HEK293 (cell line): Measurements from ENCODE around the gene CELSR1.

Source experiments
- CTCF ChIA-PET: fragments of 350-600 bp; formaldehyde crosslinking; extraction: SDS; loops from one replicate; lab custom pipeline; 2021; ENCODE audit warnings: antibody characterized with exemption; lab: Yijun Ruan, JAX
- POLR2A ChIA-PET: fragments of 300-600 bp; formaldehyde crosslinking; extraction: SDS; loops from one replicate; lab custom pipeline; 2020; ENCODE audit warnings: antibody characterized with exemption, inconsistent platforms; lab: Yijun Ruan, JAX
- H3K27ac ChIP-seq: fragments of 200-500 bp; sonication (Bioruptor generic); 2 replicates; pipeline ENCODE4 v1.5.1; 2014; ENCODE audit warnings: low read depth, low read length, control low read depth, inconsistent platforms; ENCODE audit errors: extremely low read depth
- H3K36me3 ChIP-seq, 2 experiments: fragments of 200-500 bp in 1 of 2; sonication (Bioruptor generic) in 1 of 2; 1 replicate in 1 of 2; 2 replicates in 1 of 2; pipeline ENCODE4 v1.5.1; 2014 to 2017; ENCODE audit warnings: inconsistent platforms in 2 of 2, low read length in 2 of 2; ENCODE audit not compliant: control insufficient read depth in 2 of 2, insufficient read depth in 1 of 2
- H3K4me1 ChIP-seq: fragments of 200-500 bp; sonication (Bioruptor generic); 2 replicates; pipeline ENCODE4 v1.5.1; 2014; ENCODE audit warnings: mild to moderate bottlenecking, low read length, inconsistent platforms; ENCODE audit not compliant: control insufficient read depth, insufficient read depth
- H3K4me3 ChIP-seq: 2 replicates; pipeline ENCODE4 v1.5.1; 2011; ENCODE audit warnings: low read depth, mild to moderate bottlenecking, control low read depth, low read length, moderate library complexity
- H3K9me3 ChIP-seq: fragments of 200-500 bp; sonication (Bioruptor generic); 2 replicates; pipeline ENCODE4 v1.5.1; 2014; ENCODE audit warnings: low read depth, low read length, inconsistent platforms; ENCODE audit not compliant: control insufficient read depth, insufficient read depth
- GLI4 ChIP-seq: fragments of 450-650 bp; formaldehyde crosslinking; IDR thresholded peaks from 2 replicates; pipeline ENCODE4 v1.5.1; 2016; ENCODE audit warnings: missing biosample characterization, missing genetic modification characterization
- GLIS1 ChIP-seq: fragments of 450-650 bp; formaldehyde crosslinking; IDR thresholded peaks from 2 replicates; pipeline ENCODE4 v1.5.1; 2016; ENCODE audit warnings: missing biosample characterization, missing genetic modification characterization
- OVOL3 ChIP-seq: fragments of 450-650 bp; formaldehyde crosslinking; IDR thresholded peaks from 2 replicates; pipeline ENCODE4 v1.5.1; 2016; ENCODE audit warnings: missing biosample characterization, missing genetic modification characterization
- REPIN1 ChIP-seq: fragments of 450-650 bp; formaldehyde crosslinking; IDR thresholded peaks from 2 replicates; pipeline ENCODE4 v1.5.1; 2017; ENCODE audit warnings: missing biosample characterization, missing genetic modification characterization, low read depth
- SCRT2 ChIP-seq: fragments of 450-650 bp; formaldehyde crosslinking; IDR thresholded peaks from 2 replicates; pipeline ENCODE4 v1.5.1; 2016; ENCODE audit warnings: missing biosample characterization, missing genetic modification characterization
- SETDB1 ChIP-seq: IDR thresholded peaks from one replicate; pipeline ENCODE4 v1.6.1; 2017; ENCODE audit warnings: mild to moderate bottlenecking, low read length, moderate library complexity, mixed read lengths; ENCODE audit not compliant: insufficient read length
- YY2 ChIP-seq: fragments of 450-650 bp; formaldehyde crosslinking; IDR thresholded peaks from 2 replicates; pipeline ENCODE4 v1.5.1; 2016; ENCODE audit warnings: missing biosample characterization, missing genetic modification characterization
- ZIC2 ChIP-seq: fragments of 450-650 bp; formaldehyde crosslinking; IDR thresholded peaks from 2 replicates; pipeline ENCODE4 v1.5.1; 2016; ENCODE audit warnings: missing biosample characterization, missing genetic modification characterization
- ZNF10 ChIP-seq: fragments of 450-650 bp; formaldehyde crosslinking; IDR thresholded peaks from 2 replicates; pipeline ENCODE4 v1.5.1; 2017; ENCODE audit warnings: missing biosample characterization, missing genetic modification characterization
- ZNF18 ChIP-seq: fragments of 450-650 bp; formaldehyde crosslinking; IDR thresholded peaks from 2 replicates; pipeline ENCODE4 v1.5.1; 2016; ENCODE audit warnings: missing biosample characterization, missing genetic modification characterization
- ZNF214 ChIP-seq: fragments of 450-650 bp; formaldehyde crosslinking; IDR thresholded peaks from 2 replicates; pipeline ENCODE4 v1.5.1; 2017; ENCODE audit warnings: missing biosample characterization, mild to moderate bottlenecking, missing genetic modification characterization, borderline replicate concordance
- ZNF292 ChIP-seq: fragments of 450-650 bp; formaldehyde crosslinking; IDR thresholded peaks from 2 replicates; pipeline ENCODE4 v1.5.1; 2016; ENCODE audit warnings: low read depth, missing biosample characterization, missing genetic modification characterization, borderline replicate concordance
- ZNF548 ChIP-seq: fragments of 450-650 bp; formaldehyde crosslinking; IDR thresholded peaks from 2 replicates; pipeline ENCODE4 v1.5.1; 2016; ENCODE audit warnings: missing biosample characterization, missing genetic modification characterization
- ZNF596 ChIP-seq: fragments of 450-650 bp; IDR thresholded peaks from 2 replicates; pipeline ENCODE4 v1.5.0; 2018; ENCODE audit warnings: missing biosample characterization, mild to moderate bottlenecking, missing genetic modification characterization, moderate library complexity
- ZNF747 ChIP-seq: fragments of 450-650 bp; formaldehyde crosslinking; IDR thresholded peaks from 2 replicates; pipeline ENCODE4 v1.5.1; 2016; ENCODE audit warnings: missing biosample characterization, missing genetic modification characterization
- ZNF768 ChIP-seq: fragments of 450-650 bp; formaldehyde crosslinking; IDR thresholded peaks from 2 replicates; pipeline ENCODE4 v1.5.1; 2018; ENCODE audit warnings: missing biosample characterization, mild to moderate bottlenecking, missing genetic modification characterization
- ZNF843 ChIP-seq: fragments of 450-650 bp; formaldehyde crosslinking; IDR thresholded peaks from 2 replicates; pipeline ENCODE4 v1.5.1; 2016; ENCODE audit warnings: missing biosample characterization, missing genetic modification characterization
- ZSCAN23 ChIP-seq: fragments of 450-650 bp; formaldehyde crosslinking; IDR thresholded peaks from 2 replicates; pipeline ENCODE4 v1.5.1; 2016; ENCODE audit warnings: missing biosample characterization, missing genetic modification characterization
- TF ChIP-seq, protein P1 (sequence below): fragments of 450-650 bp; formaldehyde crosslinking; IDR thresholded peaks from 2 replicates; pipeline ENCODE4 v1.5.1; 2016; ENCODE audit warnings: missing biosample characterization, missing genetic modification characterization

Gene CELSR1

DNA sequence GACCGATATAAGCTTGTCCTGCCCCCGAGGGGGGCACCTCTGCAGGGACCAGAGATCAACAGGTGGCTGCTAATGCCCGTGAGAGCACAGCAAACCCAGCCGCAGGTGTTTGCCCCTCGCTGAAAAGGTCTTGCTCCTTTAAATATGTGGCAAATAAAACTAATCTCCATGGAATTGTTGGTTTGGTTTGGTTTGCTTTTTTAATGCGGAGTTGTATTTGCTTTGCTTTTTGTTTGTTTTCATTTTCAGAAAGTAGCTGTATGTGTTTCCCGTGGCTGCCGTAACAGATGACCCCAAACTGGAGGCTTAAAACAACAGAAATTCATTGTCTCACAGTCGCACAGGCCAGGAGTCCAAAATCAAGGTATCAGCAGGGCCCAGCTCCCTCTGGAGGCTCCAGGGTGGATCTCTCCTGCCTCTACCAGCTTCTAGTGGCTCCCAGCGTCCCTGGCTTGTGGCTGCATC lies 93.0 kb downstream of the CELSR1 start (continued):
- TF ChIP-seq GLI4 (tag by site-specific recombination) (no peak), ZNF747 (tag by site-specific recombination) (no peak), ZNF214 (tag by site-specific recombination) (no peak), ZIC2 (tag by site-specific recombination) (peak; percentile 75), SCRT2 (tag by site-specific recombination) (peak; percentile 94), REPIN1 (tag by site-specific recombination) (no peak), ZNF292 (tag by site-specific recombination) (no peak), ZNF548 (peak; percentile 57; the same call in 1 of the 2 replicates)
- TF ChIP-seq, protein P1, sequence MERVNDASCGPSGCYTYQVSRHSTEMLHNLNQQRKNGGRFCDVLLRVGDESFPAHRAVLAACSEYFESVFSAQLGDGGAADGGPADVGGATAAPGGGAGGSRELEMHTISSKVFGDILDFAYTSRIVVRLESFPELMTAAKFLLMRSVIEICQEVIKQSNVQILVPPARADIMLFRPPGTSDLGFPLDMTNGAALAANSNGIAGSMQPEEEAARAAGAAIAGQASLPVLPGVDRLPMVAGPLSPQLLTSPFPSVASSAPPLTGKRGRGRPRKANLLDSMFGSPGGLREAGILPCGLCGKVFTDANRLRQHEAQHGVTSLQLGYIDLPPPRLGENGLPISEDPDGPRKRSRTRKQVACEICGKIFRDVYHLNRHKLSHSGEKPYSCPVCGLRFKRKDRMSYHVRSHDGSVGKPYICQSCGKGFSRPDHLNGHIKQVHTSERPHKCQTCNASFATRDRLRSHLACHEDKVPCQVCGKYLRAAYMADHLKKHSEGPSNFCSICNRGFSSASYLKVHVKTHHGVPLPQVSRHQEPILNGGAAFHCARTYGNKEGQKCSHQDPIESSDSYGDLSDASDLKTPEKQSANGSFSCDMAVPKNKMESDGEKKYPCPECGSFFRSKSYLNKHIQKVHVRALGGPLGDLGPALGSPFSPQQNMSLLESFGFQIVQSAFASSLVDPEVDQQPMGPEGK (tag by site-specific recombination) = no peak

DNA sequence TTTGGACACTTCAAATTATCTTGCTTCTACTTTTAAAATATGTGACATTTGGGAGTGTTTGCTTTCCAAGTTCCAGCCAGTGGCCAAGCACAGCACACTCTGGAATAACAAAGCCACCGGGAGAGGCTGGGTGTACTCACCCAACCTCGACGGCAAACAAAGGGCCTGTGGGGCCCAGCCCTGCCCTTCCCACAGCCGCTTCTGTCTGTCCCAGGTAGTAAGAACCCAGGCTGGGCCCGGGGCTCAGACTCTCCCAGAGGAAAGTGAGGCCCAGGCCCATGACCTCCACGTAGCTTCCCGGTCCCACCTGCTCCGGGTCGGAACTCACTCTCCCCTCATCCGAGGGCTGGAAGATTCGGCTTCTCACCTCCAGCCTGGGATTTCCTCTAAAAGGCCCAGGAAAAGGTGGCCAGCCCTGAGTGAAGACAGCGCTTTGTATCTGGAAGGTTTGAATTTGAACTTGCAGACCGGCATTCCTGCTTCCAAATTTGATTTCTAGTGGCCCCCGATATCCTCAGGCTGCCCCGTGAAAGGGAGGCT lies 93.5 kb downstream of the CELSR1 start:
- Histone ChIP-seq H3K9me3 (no peaks in the 10 kb centered on the region), H3K36me3 (peaks cover 0 to 2% of the 10 kb centered on the region in 2 experiments; a peak in 1 of 3 replicates), H3K27ac (no peak overlapping the region; the same call in 1 of the 2 replicates), H3K4me3 (no peak overlapping the region), H3K4me1 (peaks cover 14% of the 10 kb centered on the region)
- ChIA-PET CTCF (interaction anchor here (1.2 kb wide), 1 partner anchor 76 kb away, joined by 4 read pairs; no protein-coding TSS in a partner anchor), POLR2A (interaction anchor here (0.7 kb wide), 1 partner anchor 17 kb away, joined by 3 read pairs; no protein-coding TSS in a partner anchor)
- no peak for TF ChIP-seq ZNF10 (tag by site-specific recombination)
- TF ChIP-seq ZNF18 (tag by site-specific recombination) = no peak
- TF ChIP-seq ZNF768 (tag by site-specific recombination) = no peak
- no peak for TF ChIP-seq ZNF596 (tag by site-specific recombination)

- TF ChIP-seq ZSCAN23 (tag by site-specific recombination) (no peak), GLIS1 (no peak), YY2 (tag by site-specific recombination) (no peak), REPIN1 (tag by site-specific recombination) (no peak), OVOL3 (tag by site-specific recombination) (no peak), SETDB1 (no peak), ZNF843 (tag by site-specific recombination) (no peak)
- H3K36me3 ChIP-seq = peaks cover 0 to 3% of the 10 kb centered on the region in 2 experiments; a peak in 1 of 3 replicates
- peaks cover 13% of the 10 kb centered on the region for H3K4me1 ChIP-seq
- H3K4me3 ChIP-seq = no peak overlapping the region
- ChIA-PET POLR2A (no interaction called here), CTCF (no interaction called here)
- no peaks in the 10 kb centered on the region for H3K9me3 ChIP-seq
- no peak overlapping the region for H3K27ac ChIP-seq
Observed at GRCh38 chr22:46442217-46442853, 95.1 kb downstream of the CELSR1 start.
